ENCODE data around the gene POP4.

DNA sequence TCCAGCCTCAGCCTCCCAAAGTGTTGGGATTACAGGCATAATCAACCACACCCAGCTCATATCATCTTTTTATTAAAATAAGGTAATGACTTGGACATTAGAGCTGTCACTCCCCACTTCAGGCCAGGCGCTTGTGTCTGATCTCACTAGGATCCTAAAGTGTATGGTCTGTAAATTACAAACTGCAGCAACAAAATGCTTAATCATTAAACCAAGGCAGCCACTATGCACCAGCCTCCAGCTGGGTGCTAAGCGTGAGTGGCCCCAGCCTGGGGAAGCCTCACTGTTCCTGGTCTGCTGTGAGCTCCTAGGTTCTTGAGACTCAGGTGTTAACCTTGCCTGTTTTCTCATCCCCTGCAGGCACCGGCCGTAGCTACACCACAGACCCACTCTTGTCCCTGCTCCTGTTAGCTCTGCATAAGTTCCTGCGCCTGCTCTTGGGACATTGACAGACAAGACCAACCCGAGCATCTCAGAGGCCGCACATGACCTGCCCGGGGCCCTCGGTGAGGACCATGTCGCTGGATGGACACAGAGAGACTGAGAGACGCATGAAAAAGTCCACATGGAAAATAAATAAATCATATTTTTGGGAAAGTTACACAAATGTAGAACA, 42.5 kb upstream of the POP4 start:
- TF ChIP-seq, protein P1, sequence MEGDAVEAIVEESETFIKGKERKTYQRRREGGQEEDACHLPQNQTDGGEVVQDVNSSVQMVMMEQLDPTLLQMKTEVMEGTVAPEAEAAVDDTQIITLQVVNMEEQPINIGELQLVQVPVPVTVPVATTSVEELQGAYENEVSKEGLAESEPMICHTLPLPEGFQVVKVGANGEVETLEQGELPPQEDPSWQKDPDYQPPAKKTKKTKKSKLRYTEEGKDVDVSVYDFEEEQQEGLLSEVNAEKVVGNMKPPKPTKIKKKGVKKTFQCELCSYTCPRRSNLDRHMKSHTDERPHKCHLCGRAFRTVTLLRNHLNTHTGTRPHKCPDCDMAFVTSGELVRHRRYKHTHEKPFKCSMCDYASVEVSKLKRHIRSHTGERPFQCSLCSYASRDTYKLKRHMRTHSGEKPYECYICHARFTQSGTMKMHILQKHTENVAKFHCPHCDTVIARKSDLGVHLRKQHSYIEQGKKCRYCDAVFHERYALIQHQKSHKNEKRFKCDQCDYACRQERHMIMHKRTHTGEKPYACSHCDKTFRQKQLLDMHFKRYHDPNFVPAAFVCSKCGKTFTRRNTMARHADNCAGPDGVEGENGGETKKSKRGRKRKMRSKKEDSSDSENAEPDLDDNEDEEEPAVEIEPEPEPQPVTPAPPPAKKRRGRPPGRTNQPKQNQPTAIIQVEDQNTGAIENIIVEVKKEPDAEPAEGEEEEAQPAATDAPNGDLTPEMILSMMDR (IDR thresholded peaks at IDR 0.05 in 4 of 5, conservative IDR thresholded peaks at IDR 0.05 in 1 of 5): no peak
- TF ChIP-seq POLR2A (IDR thresholded peaks at IDR 0.05): no peak
